ENCODE results near the gene ZNF202.
"Not testable (repeated sequence)": the region's sequence is repeated elsewhere in the genome, so short reads cannot be mapped to it uniquely, and the experiment has no call there.

Gene ZNF202

GRCh38 chr11:123741159-123742030 lies at the start of gene ZNF202:
Gene ZNF202 (minus strand): TSS chr11:123741660. CDS start chr11:123730888, 10,772 bp downstream.
- peak; percentile 94 for DNase-seq (ENCODE audit: low spot score)

GRCh38 chr11:123783536-123783935 lies 42.1 kb upstream of the ZNF202 start:
- no peak for DNase-seq (ENCODE audit: low spot score)

GRCh38 chr11:123778511-123778910 lies 37.1 kb upstream of the ZNF202 start:
- no peak for DNase-seq (ENCODE audit: low spot score)

- DNase-seq (ENCODE audit: low spot score) = no peak
These were observed 34.5 kb upstream of the ZNF202 start for GRCh38 chr11:123775715-123776549.

GRCh38 chr11:123775289-123775688 lies 33.8 kb upstream of the ZNF202 start:
- DNase-seq (ENCODE audit: low spot score) = no peak

GRCh38 chr11:123773959-123774358 lies 32.5 kb upstream of the ZNF202 start:
- DNase-seq (ENCODE audit: low spot score) = no peak

- no peak for DNase-seq (ENCODE audit: low spot score)
These were observed 31.6 kb upstream of the ZNF202 start for GRCh38 chr11:123773026-123773425.

GRCh38 chr11:123771664-123772063 lies 30.2 kb upstream of the ZNF202 start:
- no peak for DNase-seq (ENCODE audit: low spot score)

GRCh38 chr11:123770712-123771111 lies 29.3 kb upstream of the ZNF202 start:
- DNase-seq (ENCODE audit: low spot score) = no peak

- no peak for DNase-seq (ENCODE audit: low spot score)
These were observed 24.1 kb upstream of the ZNF202 start for GRCh38 chr11:123765601-123766000.

GRCh38 chr11:123762422-123762821 lies 21.0 kb upstream of the ZNF202 start:
- DNase-seq (ENCODE audit: low spot score) = no peak

GRCh38 chr11:123760894-123761293 lies 19.4 kb upstream of the ZNF202 start:
- no peak for DNase-seq (ENCODE audit: low spot score)

- DNase-seq (ENCODE audit: low spot score) = no peak
These were observed 16.5 kb upstream of the ZNF202 start for GRCh38 chr11:123757976-123758375.

GRCh38 chr11:123755813-123756212 lies 14.4 kb upstream of the ZNF202 start:
- DNase-seq (ENCODE audit: low spot score) = no peak

GRCh38 chr11:123755344-123755743 lies 13.9 kb upstream of the ZNF202 start:
- DNase-seq (ENCODE audit: low spot score) = no peak

GRCh38 chr11:123754101-123754568 lies 12.7 kb upstream of the ZNF202 start, which contains the start of gene OR6X1:
Gene OR6X1 (minus strand): TSS chr11:123754518. CDS start chr11:123754518, 0 bp downstream.
- no peak for DNase-seq (ENCODE audit: low spot score)

GRCh38 chr11:123753110-123753509 lies 11.7 kb upstream of the ZNF202 start:
- DNase-seq (ENCODE audit: low spot score) = no peak

- DNase-seq (ENCODE audit: low spot score) = no peak
These were observed 10.3 kb upstream of the ZNF202 start for GRCh38 chr11:123751781-123752180.

GRCh38 chr11:123748349-123748748 lies 6.9 kb upstream of the ZNF202 start:
- DNase-seq (ENCODE audit: low spot score) = not testable (repeated sequence)

GRCh38 chr11:123745764-123746451 lies 4.4 kb upstream of the ZNF202 start:
- no peak for DNase-seq (ENCODE audit: low spot score)

GRCh38 chr11:123742724-123743120 lies 1.3 kb upstream of the ZNF202 start:
- no peak for DNase-seq (ENCODE audit: low spot score)

All from AG08395 (cell line).